Measurements from ENCODE around the gene HILPDA. TPM values are rescaled to one million over a fixed set of nuclear protein-coding genes. Genes with fewer than 3 reads are reported as not detected.
"Not testable (repeated sequence)": the region's sequence is repeated elsewhere in the genome, so short reads cannot be mapped to it uniquely, and the experiment has no call there.

Gene HILPDA
- total RNA-seq, 3 donors from 2014 or later = 18.4 to 26.6 (median 23.7) TPM

DNA sequence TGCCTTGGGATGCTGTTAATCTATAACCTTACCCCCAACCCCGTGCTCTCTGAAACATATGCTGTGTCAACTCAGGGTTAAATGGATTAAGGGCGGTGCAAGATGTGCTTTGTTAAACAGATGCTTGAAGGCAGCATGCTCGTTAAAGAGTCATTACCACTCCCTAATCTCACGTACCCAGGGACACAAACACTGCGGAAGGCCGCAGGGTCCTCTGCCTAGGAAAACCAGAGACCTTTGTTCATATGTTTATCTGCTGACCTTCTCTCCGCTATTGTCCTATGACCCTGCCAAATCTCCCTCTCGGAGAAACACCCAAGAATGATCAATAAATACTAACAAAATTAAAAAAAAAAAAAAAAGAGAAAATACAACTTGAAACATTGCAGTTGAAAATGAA, 8.3 kb downstream of the HILPDA start:
- H3K9me3 Mint-ChIP-seq; ATAC-seq; DNase-seq; H3K4me1 Mint-ChIP-seq (ENCODE audit: low read depth); H3K27me3 Mint-ChIP-seq (ENCODE audit: low read depth); H3K36me3 Mint-ChIP-seq (ENCODE audit: insufficient read depth); H3K4me3 Mint-ChIP-seq: not testable (repeated sequence)

DNA sequence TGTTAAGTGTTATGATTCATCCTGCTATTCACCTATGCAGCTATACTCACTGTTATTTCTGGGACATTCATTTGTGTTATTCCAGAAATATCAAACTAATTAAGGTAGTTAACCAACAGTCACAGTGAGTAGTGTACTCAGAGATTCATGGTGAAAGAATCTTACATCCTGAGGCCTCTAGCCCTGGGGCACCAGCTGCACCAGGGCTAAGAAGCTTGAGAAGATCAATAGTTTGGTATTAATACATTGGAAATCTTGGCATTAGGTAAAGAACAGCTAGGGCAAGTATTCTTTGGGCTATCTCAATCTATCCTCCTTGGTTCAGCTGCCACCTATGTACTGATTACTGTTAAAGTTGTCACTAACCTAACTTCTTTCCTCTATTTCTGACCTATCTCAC, 11.2 kb downstream of the HILPDA start:
- not testable (repeated sequence) for H3K36me3 Mint-ChIP-seq (ENCODE audit: insufficient read depth); ATAC-seq; DNase-seq; H3K9me3 Mint-ChIP-seq; H3K27me3 Mint-ChIP-seq (ENCODE audit: low read depth); H3K4me3 Mint-ChIP-seq; H3K4me1 Mint-ChIP-seq (ENCODE audit: low read depth)

DNA sequence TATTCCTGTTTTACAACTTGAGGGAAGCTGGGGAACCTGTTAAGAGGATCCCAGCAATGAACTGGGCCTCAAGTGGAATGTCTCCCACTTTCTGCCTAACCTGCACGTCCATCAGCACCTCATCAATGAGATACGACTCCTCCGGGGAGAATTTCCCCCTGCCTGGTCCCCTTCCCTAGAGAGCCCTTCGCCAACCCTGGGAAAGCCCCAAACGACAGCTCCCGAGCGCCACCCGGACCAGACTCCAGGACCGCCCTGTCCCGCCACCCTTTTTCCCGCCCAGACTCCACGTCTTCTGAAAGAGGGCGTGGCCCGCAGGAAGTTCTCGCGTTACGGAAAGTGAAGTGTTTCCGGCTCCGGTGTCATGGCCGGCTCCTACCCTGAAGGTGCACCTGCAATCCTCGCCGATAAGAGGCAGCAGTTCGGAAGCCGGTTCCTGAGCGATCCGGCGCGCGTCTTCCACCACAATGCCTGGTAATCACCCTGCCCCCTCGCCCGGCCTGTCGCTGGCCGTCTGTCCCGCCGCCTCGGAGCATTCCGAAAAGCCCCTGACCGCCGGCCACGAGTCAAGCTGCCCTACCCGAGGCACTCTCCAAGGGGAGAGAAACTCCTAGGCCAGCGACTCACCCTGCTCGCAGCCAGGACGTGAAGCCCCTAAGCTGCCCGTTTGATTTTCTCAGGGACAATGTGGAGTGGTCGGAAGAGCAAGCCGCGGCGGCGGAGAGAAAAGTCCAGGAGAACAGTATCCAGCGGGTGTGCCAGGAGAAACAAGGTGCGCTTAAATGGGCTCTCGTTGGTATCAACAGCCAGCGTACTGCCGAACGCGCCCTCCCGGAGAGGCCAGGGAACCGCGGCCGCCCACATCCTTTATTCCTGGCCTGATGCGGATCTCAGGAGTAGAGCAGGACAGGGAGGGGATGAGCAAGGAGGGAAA, 21.0 kb downstream of the HILPDA start, which contains the start of gene METTL2B:
TSS of gene METTL2B (plus strand) at position 347 of the 934 bp plus-strand sequence. CDS start at position 365, 18 bp downstream.
- peak; percentile 93 for ATAC-seq
- DNase-seq = peak; percentile 80
- Mint-ChIP-seq H3K4me1 (ENCODE audit: low read depth) (peaks cover 33% of the 10 kb centered on the region), H3K36me3 (ENCODE audit: insufficient read depth) (peaks cover 13% of the 10 kb centered on the region), H3K4me3 (peak within 1 kb of the TSS; percentile 98)
- not testable (repeated sequence) for H3K27me3 Mint-ChIP-seq (ENCODE audit: low read depth); H3K9me3 Mint-ChIP-seq

DNA sequence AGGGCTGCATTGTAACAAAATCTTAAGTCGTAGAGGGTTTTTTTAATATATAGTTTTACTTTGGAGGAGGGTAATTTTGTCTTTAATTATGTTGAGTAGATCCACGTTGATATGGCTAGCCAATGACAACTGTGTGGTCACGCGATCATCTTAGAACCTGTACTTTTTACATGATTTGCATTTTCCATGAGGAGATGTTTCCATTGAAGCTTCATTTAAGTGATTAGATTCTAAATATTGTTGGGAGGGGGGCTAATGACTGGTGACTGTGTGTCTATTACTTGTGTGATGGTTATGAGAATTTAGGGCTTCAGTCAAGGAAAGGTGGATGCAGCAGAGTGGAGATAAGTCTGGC, 21.6 kb downstream of the HILPDA start:
- not testable (repeated sequence) for DNase-seq; H3K27me3 Mint-ChIP-seq (ENCODE audit: low read depth); H3K9me3 Mint-ChIP-seq
- Mint-ChIP-seq H3K4me1 (ENCODE audit: low read depth) (peaks cover 33% of the 10 kb centered on the region), H3K4me3 (peak overlapping the region; percentile 98), H3K36me3 (ENCODE audit: insufficient read depth) (peaks cover 13% of the 10 kb centered on the region)
- peak in 1 of 2 donors; percentile 3 for ATAC-seq

DNA sequence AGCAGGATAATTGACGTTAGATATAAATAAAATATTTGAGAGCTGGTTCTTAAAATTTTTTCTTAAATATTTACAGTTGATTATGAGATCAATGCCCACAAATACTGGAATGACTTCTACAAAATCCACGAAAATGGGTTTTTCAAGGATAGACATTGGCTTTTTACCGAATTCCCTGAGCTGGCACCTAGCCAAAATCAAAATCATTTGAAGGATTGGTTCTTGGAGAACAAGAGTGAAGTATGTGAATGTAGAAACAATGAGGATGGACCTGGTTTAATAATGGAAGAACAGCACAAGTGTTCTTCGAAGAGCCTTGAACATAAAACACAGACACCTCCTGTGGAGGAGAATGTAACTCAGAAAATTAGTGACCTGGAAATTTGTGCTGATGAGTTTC, 23.4 kb downstream of the HILPDA start:
- not testable (repeated sequence) for H3K9me3 Mint-ChIP-seq; H3K27me3 Mint-ChIP-seq (ENCODE audit: low read depth); DNase-seq; ATAC-seq
- H3K4me3 Mint-ChIP-seq = peak overlapping the region; percentile 54
- H3K36me3 Mint-ChIP-seq (ENCODE audit: insufficient read depth) = peaks cover 15% of the 10 kb centered on the region
- peaks cover 33% of the 10 kb centered on the region for H3K4me1 Mint-ChIP-seq (ENCODE audit: low read depth)

DNA sequence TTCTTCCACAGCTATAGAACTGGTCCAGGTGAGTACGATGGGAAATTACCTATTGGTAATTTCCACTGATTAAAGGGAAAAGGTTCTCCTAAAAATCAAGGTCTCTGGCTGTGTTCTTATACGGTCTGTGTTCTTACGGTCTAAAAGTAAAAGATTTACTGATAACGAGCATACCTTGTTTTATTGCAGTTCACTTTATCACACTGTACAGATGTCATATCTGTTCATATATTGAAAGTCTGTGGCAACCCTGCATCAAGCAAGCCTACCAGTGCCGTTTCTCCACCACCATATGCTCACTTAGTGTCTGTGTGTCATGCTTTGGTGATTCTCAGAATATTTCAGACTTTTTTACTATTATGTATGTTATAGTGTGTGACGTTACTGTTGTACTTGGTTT, 32.5 kb downstream of the HILPDA start:
- H3K4me1 Mint-ChIP-seq (ENCODE audit: low read depth); H3K27me3 Mint-ChIP-seq (ENCODE audit: low read depth); ATAC-seq; H3K9me3 Mint-ChIP-seq; DNase-seq; H3K4me3 Mint-ChIP-seq: not testable (repeated sequence)
- H3K36me3 Mint-ChIP-seq (ENCODE audit: insufficient read depth) = peaks cover 18% of the 10 kb centered on the region

DNA sequence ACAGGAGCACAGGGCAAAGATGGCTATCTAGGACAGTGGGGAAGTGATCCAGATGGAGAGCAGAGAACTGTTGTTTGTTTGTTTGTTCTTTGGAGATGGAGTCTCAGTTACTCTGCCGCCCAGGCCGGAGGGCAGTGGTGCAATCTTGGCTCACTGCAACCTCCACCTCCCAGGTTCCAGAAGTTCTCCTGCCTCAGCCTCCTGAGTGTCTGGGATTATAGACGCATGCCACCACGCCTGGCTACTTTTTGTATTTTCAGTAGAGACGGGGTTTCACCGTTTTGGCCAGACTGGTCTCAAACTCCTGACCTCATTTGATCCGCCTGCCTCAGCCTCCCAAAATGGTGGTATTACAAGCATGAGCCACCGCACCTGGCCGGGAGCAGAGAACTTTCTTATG, 41.7 kb downstream of the HILPDA start:
- no peak overlapping the region for H3K4me3 Mint-ChIP-seq
- no peaks in the 10 kb centered on the region for H3K27me3 Mint-ChIP-seq (ENCODE audit: low read depth)
- ATAC-seq (no peak), DNase-seq (no peak)
- H3K4me1 Mint-ChIP-seq (ENCODE audit: low read depth) = no peaks in the 10 kb centered on the region
- H3K9me3 Mint-ChIP-seq = no peaks in the 10 kb centered on the region
- H3K36me3 Mint-ChIP-seq (ENCODE audit: insufficient read depth) = peaks cover 33% of the 10 kb centered on the region

DNA sequence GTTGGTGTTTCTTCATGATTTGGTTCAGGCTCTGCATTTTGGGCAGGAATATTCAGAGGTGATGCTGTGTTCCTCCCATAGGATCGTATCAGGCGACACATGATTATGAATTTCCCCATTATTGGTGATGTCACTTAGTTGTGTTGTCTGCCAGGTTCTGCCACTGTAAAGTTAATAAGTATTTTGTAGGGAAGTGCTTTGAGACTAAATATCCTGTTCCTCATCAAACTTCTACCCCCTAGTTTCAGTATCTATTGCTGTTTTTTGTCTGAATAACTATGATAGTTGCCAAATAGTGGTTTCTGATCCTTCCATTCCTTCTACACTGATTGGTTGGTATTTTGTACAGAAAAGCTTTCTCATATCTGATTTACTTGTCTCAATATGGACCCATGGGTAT, 49.7 kb downstream of the HILPDA start:
- Mint-ChIP-seq H3K36me3 (ENCODE audit: insufficient read depth) (peaks cover 20% of the 10 kb centered on the region), H3K4me1 (ENCODE audit: low read depth) (peaks cover 16% of the 10 kb centered on the region)
- H3K27me3 Mint-ChIP-seq (ENCODE audit: low read depth); ATAC-seq; DNase-seq; H3K9me3 Mint-ChIP-seq; H3K4me3 Mint-ChIP-seq: not testable (repeated sequence)

DNA sequence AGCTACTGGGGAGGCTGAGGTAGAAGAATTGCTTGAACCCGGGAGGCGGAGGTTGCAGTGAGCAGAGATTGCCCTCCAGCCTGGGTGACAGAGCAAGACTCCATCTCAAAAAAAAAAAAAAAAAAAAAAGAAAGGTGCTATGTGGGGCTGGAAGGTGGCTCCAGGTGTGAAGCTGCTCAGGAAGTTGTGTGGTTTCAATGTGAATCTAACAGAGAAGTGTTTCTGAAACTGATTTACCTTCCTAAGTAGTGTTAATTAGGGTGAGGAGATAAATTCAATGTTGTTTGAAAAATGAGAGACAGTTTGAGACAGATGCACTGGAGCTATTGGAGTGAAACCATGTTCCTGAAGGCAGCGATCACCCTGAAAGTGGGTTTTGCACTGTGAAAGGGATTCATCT, 51.1 kb downstream of the HILPDA start:
- H3K4me3 Mint-ChIP-seq; H3K27me3 Mint-ChIP-seq (ENCODE audit: low read depth); H3K9me3 Mint-ChIP-seq; DNase-seq; ATAC-seq; H3K36me3 Mint-ChIP-seq (ENCODE audit: insufficient read depth): not testable (repeated sequence)
- peaks cover 16% of the 10 kb centered on the region for H3K4me1 Mint-ChIP-seq (ENCODE audit: low read depth)

DNA sequence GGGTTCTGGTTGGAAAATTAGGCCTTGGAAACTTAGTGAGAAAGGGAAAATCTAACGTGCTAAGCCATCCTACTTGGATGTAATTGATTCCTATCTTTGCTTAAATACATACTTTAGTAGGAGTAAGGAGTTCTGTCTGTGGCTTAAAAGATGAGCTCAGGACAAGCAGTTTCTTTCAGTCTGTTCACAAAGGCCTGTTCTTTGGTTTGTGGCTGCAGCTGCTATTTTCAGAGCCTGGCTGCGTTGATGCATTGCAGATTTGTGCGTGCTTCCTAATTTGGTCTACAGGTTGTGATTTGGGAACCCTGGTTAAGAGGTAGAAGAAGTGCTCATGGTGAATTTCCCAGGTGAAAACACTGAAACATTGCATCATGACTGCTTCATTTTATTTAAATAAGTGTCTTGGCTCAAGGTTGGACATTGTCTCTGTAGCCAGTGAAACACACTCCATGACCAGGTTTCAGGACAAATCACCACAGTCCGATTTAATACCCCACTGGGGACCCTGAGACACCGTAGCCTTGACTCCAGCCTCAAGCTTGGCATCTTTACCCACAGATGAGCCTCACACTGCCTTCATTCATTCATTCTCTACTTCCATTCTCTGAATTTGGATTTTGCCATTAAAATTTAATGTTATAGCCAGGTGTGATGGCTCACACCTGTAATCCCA, 51.8 kb downstream of the HILPDA start:
- not testable (repeated sequence) for DNase-seq; H3K9me3 Mint-ChIP-seq; H3K27me3 Mint-ChIP-seq (ENCODE audit: low read depth); H3K4me3 Mint-ChIP-seq; H3K36me3 Mint-ChIP-seq (ENCODE audit: insufficient read depth); ATAC-seq
- H3K4me1 Mint-ChIP-seq (ENCODE audit: low read depth) = peaks cover 16% of the 10 kb centered on the region

Other genes starting within 250 kb of the HILPDA start
- not detected for gene LEP, start 214.6 kb upstream of the HILPDA start, total RNA-seq
- gene RBM28, start 112.0 kb upstream of the HILPDA start, total RNA-seq = 100 to 1,000 TPM; 113 to 121 (median 120) TPM
- under 1 TPM; 0.42 to 0.66 (median 0.49) TPM for gene PRRT4, start 94.2 kb upstream of the HILPDA start, total RNA-seq
- 100 to 1,000 TPM in 2 of 3 donors, 10 to 100 TPM in 1; 88.4 to 110 (median 109) TPM for gene IMPDH1, start 45.9 kb upstream of the HILPDA start, total RNA-seq
- gene METTL2B, start 20.9 kb downstream of the HILPDA start, total RNA-seq = 10 to 100 TPM; 68.5 to 74.2 (median 73.7) TPM
- gene GARIN1A, start 216.4 kb downstream of the HILPDA start, total RNA-seq = under 1 TPM; 0.10 to 0.27 (median 0.16) TPM